Liver (tissue), 9 donors: ENCODE data around the gene NR1I3. TPM values are rescaled to one million over a fixed set of nuclear protein-coding genes. Genes with fewer than 3 reads are reported as not detected.

Experiments
- DNase-seq: peaks from one replicate; pipeline ENCODE4 v3.0.0-alpha.2; 2017; ENCODE audit warnings: low spot score
- H3K27ac ChIP-seq, 2 donors: one replicate each; pipeline ENCODE4 v1.7.0; 2013; ENCODE audit warnings: inconsistent platforms in 2 of 2, low read length in 2 of 2, control low read depth in 1 of 2, low read depth in 1 of 2, mild to moderate bottlenecking in 1 of 2
- H3K27me3 ChIP-seq, 4 donors: one replicate each; pipeline versions ENCODE4 v1.6.1 to v1.7.0; 2013; ENCODE audit warnings: low read length in 3 of 4, inconsistent platforms in 1 of 4, mild to moderate bottlenecking in 1 of 4, moderate library complexity in 1 of 4; ENCODE audit not compliant: control insufficient read depth in 4 of 4, insufficient read depth in 4 of 4
- H3K36me3 ChIP-seq, 4 donors: one replicate each; pipeline versions ENCODE4 v1.6.1 to v1.7.0; 2013; ENCODE audit warnings: low read length in 3 of 4, mild to moderate bottlenecking in 3 of 4, low read depth in 1 of 4, moderate library complexity in 1 of 4; ENCODE audit not compliant: control insufficient read depth in 4 of 4, insufficient read depth in 3 of 4
- H3K4me1 ChIP-seq, 4 donors: one replicate each; pipeline versions ENCODE4 v1.6.1 to v1.7.0; 2013; ENCODE audit warnings: low read length in 3 of 4, mild to moderate bottlenecking in 3 of 4, moderate library complexity in 1 of 4; ENCODE audit not compliant: control insufficient read depth in 4 of 4, insufficient read depth in 4 of 4
- H3K4me3 ChIP-seq, 3 donors: one replicate each; pipeline versions ENCODE4 v1.6.1 to v1.7.0; 2013; ENCODE audit warnings: low read length in 3 of 3, control low read depth in 1 of 3, low read depth in 1 of 3, mild to moderate bottlenecking in 1 of 3
- H3K9ac ChIP-seq, 2 donors: one replicate each; pipeline ENCODE4 v1.7.0; 2013; ENCODE audit warnings: low read length in 2 of 2, mild to moderate bottlenecking in 2 of 2, moderate library complexity in 2 of 2, control low read depth in 1 of 2, low read depth in 1 of 2
- H3K9me3 ChIP-seq, 4 donors: one replicate each; pipeline versions ENCODE4 v1.6.1 to v1.7.0; 2013; ENCODE audit warnings: low read length in 3 of 4; ENCODE audit not compliant: control insufficient read depth in 4 of 4
- ATF3 ChIP-seq: IDR thresholded peaks from 2 replicates; pipeline ENCODE4 v1.6.1; 2016; ENCODE audit warnings: antibody characterized with exemption
- CTCF ChIP-seq: fragments of 150-350 bp; IDR thresholded peaks from 2 replicates; pipeline ENCODE4 v1.5.1; 2017; ENCODE audit warnings: improper control_type of control experiment, low read depth, low read length; ENCODE audit not compliant: missing input control
- EGR1 ChIP-seq, 2 donors: IDR thresholded peaks; 2 replicates each; pipeline ENCODE4 v1.6.1; 2016 to 2018; ENCODE audit warnings: antibody characterized with exemption in 2 of 2, low read depth in 2 of 2
- FOXA1 ChIP-seq: IDR thresholded peaks from 2 replicates; pipeline ENCODE4 v1.6.1; 2016; ENCODE audit warnings: antibody characterized with exemption
- FOXA2 ChIP-seq: IDR thresholded peaks from 2 replicates; pipeline ENCODE4 v1.6.1; 2016; ENCODE audit warnings: antibody characterized with exemption
- GABPA ChIP-seq, 2 donors: IDR thresholded peaks in 1 of 2; conservative IDR thresholded peaks in 1 of 2; 2 replicates each; pipeline ENCODE4 v1.6.1; 2016; ENCODE audit warnings: antibody characterized with exemption in 2 of 2, mild to moderate bottlenecking in 1 of 2, moderate library complexity in 1 of 2
- HNF4A ChIP-seq, 2 donors: conservative IDR thresholded peaks; 2 replicates each; pipeline ENCODE4 v1.6.1; 2016; ENCODE audit warnings: antibody characterized with exemption in 2 of 2, mild to moderate bottlenecking in 2 of 2
- HNF4G ChIP-seq: IDR thresholded peaks from 2 replicates; pipeline ENCODE4 v1.6.1; 2016; ENCODE audit warnings: antibody characterized with exemption
- JUND ChIP-seq, 2 donors: IDR thresholded peaks; 2 replicates each; pipeline ENCODE4 v1.6.1; 2016; ENCODE audit warnings: antibody characterized with exemption in 2 of 2
- NR2F2 ChIP-seq: IDR thresholded peaks from 2 replicates; pipeline ENCODE4 v1.6.1; 2016; ENCODE audit warnings: antibody characterized with exemption
- RAD21 ChIP-seq, 2 donors: IDR thresholded peaks; 2 replicates each; pipeline ENCODE4 v1.6.1; 2016; ENCODE audit warnings: antibody characterized with exemption in 2 of 2, mild to moderate bottlenecking in 2 of 2
- ZBTB33 ChIP-seq: IDR thresholded peaks from 2 replicates; pipeline ENCODE4 v1.6.1; 2016; ENCODE audit warnings: antibody characterized with exemption
- WGBS: extraction: QIAGEN DNeasy Blood & Tissue Kit; methylation state at CpG from one replicate; pipeline ENCODE4 v1.1.7; 2013; 5-methylcytosine and 5-hydroxymethylcytosine counted together
- polyA plus RNA-seq, 2 donors: library from polyadenylated mRNA; stranded (reverse) in 1 of 2; unstranded in 1 of 2; fragments of 200-250 nt in 1 of 2; fragments of >200 nt in 1 of 2; fragmentation: Nextera tagmentation in 1 of 2; extraction: Ambion mirVana in 1 of 2; gene quantifications; one replicate each; pipeline versions ENCODE4 v1.2.1 to v1.2.3, GENCODE V29; 2013 to 2015
- total RNA-seq, 2 donors: library from RNA; depleted of rRNA; stranded (reverse); fragments of >200 nt; gene quantifications; one replicate each; pipeline ENCODE4 v1.2.3, GENCODE V29; 2014
- donor health status: healthy.
- donor health status: healthy.
- donor health status: healthy.
- donor health status: healthy.
- donor health status: healthy.

Gene NR1I3
- total and polyA plus RNA-seq, 4 donors: 10.4 to 128 (median 47.7) TPM

- Histone ChIP-seq H3K4me3 (no peak overlapping the region), H3K4me1 (peaks cover 0 to 15% (median 1%) of the 10 kb centered on the region in 4 donors), H3K36me3 (no peaks in the 10 kb centered on the region), H3K27me3 (no peaks in the 10 kb centered on the region), H3K27ac (no peak overlapping the region), H3K9me3 (no peaks in the 10 kb centered on the region), H3K9ac (no peak overlapping the region)
- 83% methylated on average over 2 of the region's 2 CpGs for WGBS
- TF ChIP-seq CTCF (no peak), ATF3 (no peak), ZBTB33 (no peak), NR2F2 (no peak), GABPA (IDR thresholded peaks at IDR 0.05 in 1 of 2, conservative IDR thresholded peaks at IDR 0.05 in 1 of 2) (no peak), EGR1 (IDR thresholded peaks at IDR 0.05; ENCODE audit: low read depth in 2 of 2) (no peak), RAD21 (IDR thresholded peaks at IDR 0.05) (no peak), FOXA1 (no peak), FOXA2 (no peak), HNF4A (conservative IDR thresholded peaks at IDR 0.05) (no peak), JUND (IDR thresholded peaks at IDR 0.05) (no peak)
- DNase-seq: no peak
Observed at GRCh38 chr1:161242313-161242712, 4.3 kb upstream of the NR1I3 start.

GRCh38 chr1:161241682-161242081, 3.7 kb upstream of the NR1I3 start:
- DNase-seq: no peak
- H3K4me1 ChIP-seq: peaks cover 0 to 18% (median 1%) of the 10 kb centered on the region in 4 donors
- no peak overlapping the region for H3K9ac ChIP-seq
- no peaks in the 10 kb centered on the region for H3K36me3 ChIP-seq
- H3K27me3 ChIP-seq: no peaks in the 10 kb centered on the region
- H3K4me3 ChIP-seq: no peak overlapping the region
- H3K27ac ChIP-seq: no peak overlapping the region
- TF ChIP-seq HNF4G: no peak
- no peak for TF ChIP-seq HNF4A (conservative IDR thresholded peaks at IDR 0.05)
- TF ChIP-seq ZBTB33: no peak
- no peaks in the 10 kb centered on the region for H3K9me3 ChIP-seq
- 83% methylated on average over 3 of the region's 3 CpGs for WGBS
